ENCODE results near the gene FANCC.

Gene FANCC

GRCh38 chr9:95086564-95086955 is 230.9 kb downstream of the FANCC start:
- DNase-seq (ENCODE audit: low read depth in 2 of 2): no peak

- no peak for DNase-seq (ENCODE audit: low read depth in 2 of 2)
Observed at GRCh38 chr9:95085861-95086563, 231.5 kb downstream of the FANCC start.

GRCh38 chr9:95085036-95085770 is 232.3 kb downstream of the FANCC start:
- no peak for DNase-seq (ENCODE audit: low read depth in 2 of 2)

- no peak for DNase-seq (ENCODE audit: low read depth in 2 of 2)
Observed at GRCh38 chr9:95084254-95084934, 233.1 kb downstream of the FANCC start.

- no peak for DNase-seq (ENCODE audit: low read depth in 2 of 2)
Observed at GRCh38 chr9:95083086-95083768, 234.3 kb downstream of the FANCC start.

- DNase-seq (ENCODE audit: low read depth in 2 of 2): no peak
Observed at GRCh38 chr9:95082401-95083084, 235.0 kb downstream of the FANCC start.

GRCh38 chr9:95081998-95082397 is 235.5 kb downstream of the FANCC start:
- DNase-seq (ENCODE audit: low read depth in 2 of 2): no peak

GRCh38 chr9:95080961-95081647 is 236.4 kb downstream of the FANCC start:
- DNase-seq (ENCODE audit: low read depth in 2 of 2): no peak

GRCh38 chr9:95079461-95079860 is 238.0 kb downstream of the FANCC start:
- no peak for DNase-seq (ENCODE audit: low read depth in 2 of 2)

GRCh38 chr9:95078939-95079338 is 238.6 kb downstream of the FANCC start:
- no peak for DNase-seq (ENCODE audit: low read depth in 2 of 2)

GRCh38 chr9:95078511-95078910 is 239.0 kb downstream of the FANCC start:
- no peak for DNase-seq (ENCODE audit: low read depth in 2 of 2)

- DNase-seq (ENCODE audit: low read depth in 2 of 2): no peak
Observed at GRCh38 chr9:95077766-95078370, 239.6 kb downstream of the FANCC start.

GRCh38 chr9:95077053-95077765 is 240.3 kb downstream of the FANCC start:
- DNase-seq (ENCODE audit: low read depth in 2 of 2): no peak

GRCh38 chr9:95076696-95077052 is 240.8 kb downstream of the FANCC start:
- DNase-seq (ENCODE audit: low read depth in 2 of 2): no peak

- no peak for DNase-seq (ENCODE audit: low read depth in 2 of 2)
Observed at GRCh38 chr9:95075700-95076099, 241.8 kb downstream of the FANCC start.

- DNase-seq (ENCODE audit: low read depth in 2 of 2): no peak
Observed at GRCh38 chr9:95074632-95075031, 242.9 kb downstream of the FANCC start.

- DNase-seq (ENCODE audit: low read depth in 2 of 2): no peak
Observed at GRCh38 chr9:95073918-95074317, 243.6 kb downstream of the FANCC start.

GRCh38 chr9:95073042-95073607 is 244.4 kb downstream of the FANCC start:
- no peak for DNase-seq (ENCODE audit: low read depth in 2 of 2)

- DNase-seq (ENCODE audit: low read depth in 2 of 2): no peak
Observed at GRCh38 chr9:95071925-95072324, 245.6 kb downstream of the FANCC start.

GRCh38 chr9:95071450-95071849 is 246.1 kb downstream of the FANCC start:
- no peak for DNase-seq (ENCODE audit: low read depth in 2 of 2)

All from stimulated activated CD4-positive, alpha-beta T cell treated with anti-CD3 and anti-CD28 coated beads, Interleukin-1b, Interleukin-23, amount 100 ng/mL, for 4 hours (primary cell).